Liver (tissue), 9 donors: ENCODE measurements around the gene DNAH2. TPM values are rescaled to one million over a fixed set of nuclear protein-coding genes. Genes with fewer than 3 reads are reported as not detected.

Experiments used
- DNase-seq: peaks from one replicate; pipeline ENCODE4 v3.0.0-alpha.2; 2017; ENCODE audit warnings: low spot score
- H3K27ac ChIP-seq, 2 donors: one replicate each; pipeline ENCODE4 v1.7.0; 2013; ENCODE audit warnings: inconsistent platforms in 2 of 2, low read length in 2 of 2, control low read depth in 1 of 2, low read depth in 1 of 2, mild to moderate bottlenecking in 1 of 2
- H3K27me3 ChIP-seq, 4 donors: one replicate each; pipeline versions ENCODE4 v1.6.1 to v1.7.0; 2013; ENCODE audit warnings: low read length in 3 of 4, inconsistent platforms in 1 of 4, mild to moderate bottlenecking in 1 of 4, moderate library complexity in 1 of 4; ENCODE audit not compliant: control insufficient read depth in 4 of 4, insufficient read depth in 4 of 4
- H3K36me3 ChIP-seq, 4 donors: one replicate each; pipeline versions ENCODE4 v1.6.1 to v1.7.0; 2013; ENCODE audit warnings: low read length in 3 of 4, mild to moderate bottlenecking in 3 of 4, low read depth in 1 of 4, moderate library complexity in 1 of 4; ENCODE audit not compliant: control insufficient read depth in 4 of 4, insufficient read depth in 3 of 4
- H3K4me1 ChIP-seq, 4 donors: one replicate each; pipeline versions ENCODE4 v1.6.1 to v1.7.0; 2013; ENCODE audit warnings: low read length in 3 of 4, mild to moderate bottlenecking in 3 of 4, moderate library complexity in 1 of 4; ENCODE audit not compliant: control insufficient read depth in 4 of 4, insufficient read depth in 4 of 4
- H3K4me3 ChIP-seq, 3 donors: one replicate each; pipeline versions ENCODE4 v1.6.1 to v1.7.0; 2013; ENCODE audit warnings: low read length in 3 of 3, control low read depth in 1 of 3, low read depth in 1 of 3, mild to moderate bottlenecking in 1 of 3
- H3K9ac ChIP-seq, 2 donors: one replicate each; pipeline ENCODE4 v1.7.0; 2013; ENCODE audit warnings: low read length in 2 of 2, mild to moderate bottlenecking in 2 of 2, moderate library complexity in 2 of 2, control low read depth in 1 of 2, low read depth in 1 of 2
- H3K9me3 ChIP-seq, 4 donors: one replicate each; pipeline versions ENCODE4 v1.6.1 to v1.7.0; 2013; ENCODE audit warnings: low read length in 3 of 4; ENCODE audit not compliant: control insufficient read depth in 4 of 4
- FOXA1 ChIP-seq: IDR thresholded peaks from 2 replicates; pipeline ENCODE4 v1.6.1; 2016; ENCODE audit warnings: antibody characterized with exemption
- FOXA2 ChIP-seq: IDR thresholded peaks from 2 replicates; pipeline ENCODE4 v1.6.1; 2016; ENCODE audit warnings: antibody characterized with exemption
- HNF4G ChIP-seq: IDR thresholded peaks from 2 replicates; pipeline ENCODE4 v1.6.1; 2016; ENCODE audit warnings: antibody characterized with exemption
- NR2F2 ChIP-seq: IDR thresholded peaks from 2 replicates; pipeline ENCODE4 v1.6.1; 2016; ENCODE audit warnings: antibody characterized with exemption
- RAD21 ChIP-seq, 2 donors: IDR thresholded peaks; 2 replicates each; pipeline ENCODE4 v1.6.1; 2016; ENCODE audit warnings: antibody characterized with exemption in 2 of 2, mild to moderate bottlenecking in 2 of 2
- RXRA ChIP-seq, 2 donors: IDR thresholded peaks; 2 replicates each; pipeline ENCODE4 v1.6.1; 2017 to 2018; ENCODE audit warnings: antibody characterized with exemption in 2 of 2, mild to moderate bottlenecking in 1 of 2
- SP1 ChIP-seq: IDR thresholded peaks from 2 replicates; pipeline ENCODE4 v1.6.1; 2018; ENCODE audit warnings: antibody characterized with exemption, mild to moderate bottlenecking
- TAF1 ChIP-seq: conservative IDR thresholded peaks from 2 replicates; pipeline ENCODE4 v1.6.1; 2016; ENCODE audit warnings: antibody characterized with exemption, mild to moderate bottlenecking
- YY1 ChIP-seq: IDR thresholded peaks from 2 replicates; pipeline ENCODE4 v1.6.1; 2016; ENCODE audit warnings: antibody characterized with exemption, mild to moderate bottlenecking
- WGBS: extraction: QIAGEN DNeasy Blood & Tissue Kit; methylation state at CpG from one replicate; pipeline ENCODE4 v1.1.7; 2013; 5-methylcytosine and 5-hydroxymethylcytosine counted together
- polyA plus RNA-seq, 2 donors: library from polyadenylated mRNA; stranded (reverse) in 1 of 2; unstranded in 1 of 2; fragments of 200-250 nt in 1 of 2; fragments of >200 nt in 1 of 2; fragmentation: Nextera tagmentation in 1 of 2; extraction: Ambion mirVana in 1 of 2; gene quantifications; one replicate each; pipeline versions ENCODE4 v1.2.1 to v1.2.3, GENCODE V29; 2013 to 2015
- total RNA-seq, 2 donors: library from RNA; depleted of rRNA; stranded (reverse); fragments of >200 nt; gene quantifications; one replicate each; pipeline ENCODE4 v1.2.3, GENCODE V29; 2014
- TF ChIP-seq, protein P1 (sequence below): IDR thresholded peaks from 2 replicates; pipeline ENCODE4 v1.6.1; 2016; ENCODE audit warnings: antibody characterized with exemption
- TF ChIP-seq, protein P2 (sequence below): IDR thresholded peaks from 2 replicates; pipeline ENCODE4 v1.6.1; 2016; ENCODE audit warnings: antibody characterized with exemption
- TF ChIP-seq, protein P3 (sequence below): fragments of 150-350 bp; IDR thresholded peaks from 2 replicates; pipeline ENCODE4 v1.5.1; 2017; ENCODE audit warnings: improper control_type of control experiment, low read depth, low read length; ENCODE audit not compliant: missing input control
- donor health status: healthy.
- donor health status: healthy.
- donor health status: healthy.
- donor health status: healthy.
- donor health status: healthy.

The DNAH2 gene, protein sequence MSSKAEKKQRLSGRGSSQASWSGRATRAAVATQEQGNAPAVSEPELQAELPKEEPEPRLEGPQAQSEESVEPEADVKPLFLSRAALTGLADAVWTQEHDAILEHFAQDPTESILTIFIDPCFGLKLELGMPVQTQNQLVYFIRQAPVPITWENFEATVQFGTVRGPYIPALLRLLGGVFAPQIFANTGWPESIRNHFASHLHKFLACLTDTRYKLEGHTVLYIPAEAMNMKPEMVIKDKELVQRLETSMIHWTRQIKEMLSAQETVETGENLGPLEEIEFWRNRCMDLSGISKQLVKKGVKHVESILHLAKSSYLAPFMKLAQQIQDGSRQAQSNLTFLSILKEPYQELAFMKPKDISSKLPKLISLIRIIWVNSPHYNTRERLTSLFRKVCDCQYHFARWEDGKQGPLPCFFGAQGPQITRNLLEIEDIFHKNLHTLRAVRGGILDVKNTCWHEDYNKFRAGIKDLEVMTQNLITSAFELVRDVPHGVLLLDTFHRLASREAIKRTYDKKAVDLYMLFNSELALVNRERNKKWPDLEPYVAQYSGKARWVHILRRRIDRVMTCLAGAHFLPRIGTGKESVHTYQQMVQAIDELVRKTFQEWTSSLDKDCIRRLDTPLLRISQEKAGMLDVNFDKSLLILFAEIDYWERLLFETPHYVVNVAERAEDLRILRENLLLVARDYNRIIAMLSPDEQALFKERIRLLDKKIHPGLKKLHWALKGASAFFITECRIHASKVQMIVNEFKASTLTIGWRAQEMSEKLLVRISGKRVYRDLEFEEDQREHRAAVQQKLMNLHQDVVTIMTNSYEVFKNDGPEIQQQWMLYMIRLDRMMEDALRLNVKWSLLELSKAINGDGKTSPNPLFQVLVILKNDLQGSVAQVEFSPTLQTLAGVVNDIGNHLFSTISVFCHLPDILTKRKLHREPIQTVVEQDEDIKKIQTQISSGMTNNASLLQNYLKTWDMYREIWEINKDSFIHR (N-terminal part only)
- total RNA-seq: under 1 TPM; under 0.01 to 0.25 TPM
- under 1 TPM; 0.03 to 0.07 TPM for polyA plus RNA-seq

DNA sequence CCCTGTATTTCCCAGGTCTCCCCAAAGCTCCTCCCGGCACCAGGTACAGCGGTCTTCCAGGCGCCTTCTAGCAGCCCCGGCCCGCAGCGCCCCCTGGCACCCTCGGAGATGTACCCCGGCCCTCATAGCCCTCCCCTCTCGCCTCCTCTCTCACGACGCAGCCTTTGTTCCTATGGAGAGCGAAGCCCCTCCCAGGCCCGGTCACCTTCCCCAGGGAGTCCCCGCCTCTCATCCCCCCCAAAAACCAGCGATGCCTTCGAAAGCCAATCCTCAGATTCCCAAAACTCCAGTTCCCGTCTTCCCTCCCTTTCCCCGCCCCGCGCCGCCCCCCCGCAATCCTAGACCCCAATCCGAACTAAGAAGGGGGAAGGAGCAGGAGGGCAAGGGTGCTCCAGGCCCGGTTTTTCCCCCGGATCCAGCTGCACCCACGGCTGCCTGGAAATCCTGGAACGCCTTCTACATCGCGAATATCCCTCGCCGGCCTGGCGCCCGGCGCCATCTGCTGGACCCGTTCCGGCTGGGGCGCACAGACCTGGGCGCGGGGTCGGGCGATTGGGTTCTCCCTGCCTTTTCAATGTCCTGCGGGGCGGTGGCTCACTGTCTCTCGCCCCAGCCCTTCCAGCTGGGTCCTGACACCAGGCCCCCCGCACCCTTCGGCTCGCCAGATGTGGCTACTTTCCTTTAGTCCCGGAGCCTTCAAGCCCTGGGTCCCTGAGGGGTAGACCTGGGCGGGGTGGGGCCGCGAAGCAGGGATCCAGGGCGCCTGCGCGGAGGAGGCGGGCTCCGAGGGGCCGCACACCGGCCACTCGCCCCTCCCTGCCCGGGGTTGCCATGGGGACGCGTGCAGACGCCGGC, at the start of gene DNAH2:
TSS of gene DNAH2 (plus strand) at position 844 of the 855 bp plus-strand sequence. CDS start 1,991 bp downstream, outside the sequence.
- Histone ChIP-seq H3K27me3 (peaks cover 0 to 12% (median 8%) of the 10 kb centered on the region in 4 donors), H3K36me3 (no peaks in the 10 kb centered on the region), H3K9me3 (no peaks in the 10 kb centered on the region)

DNA sequence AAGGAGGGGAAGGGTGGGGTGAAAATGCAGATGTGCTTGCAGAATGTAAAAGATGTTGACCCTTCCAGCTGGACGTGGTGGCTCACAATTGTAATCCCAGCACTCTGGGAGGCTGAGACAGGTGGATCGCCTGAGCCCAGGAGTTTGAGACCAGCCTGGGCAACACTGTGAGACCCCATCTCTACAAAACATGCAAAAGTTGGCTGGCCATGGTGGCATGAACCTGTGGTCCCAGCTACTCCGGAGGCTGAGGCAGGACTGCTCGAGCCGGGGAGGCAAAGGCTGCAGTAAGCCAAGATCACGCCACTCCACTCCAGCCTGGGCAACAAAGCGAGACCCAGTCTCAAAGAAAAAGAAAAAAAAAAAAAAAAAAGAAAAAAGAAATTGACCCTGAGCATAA, 49.1 kb upstream of the DNAH2 start:
- Histone ChIP-seq H3K4me3 (no peak overlapping the region), H3K9ac (no peak overlapping the region), H3K27ac (no peak overlapping the region), H3K36me3 (peaks cover 12 to 51% (median 27%) of the 10 kb centered on the region in 4 donors), H3K9me3 (peaks cover under 1 to 4% (median 3%) of the 10 kb centered on the region in 4 donors), H3K27me3 (no peaks in the 10 kb centered on the region), H3K4me1 (no peaks in the 10 kb centered on the region)
- DNase-seq: no peak
- TF ChIP-seq FOXA2 (no peak), SP1 (no peak), RXRA (IDR thresholded peaks at IDR 0.05) (no peak), YY1 (no peak), NR2F2 (no peak), FOXA1 (no peak), TAF1 (no peak), HNF4G (no peak), RAD21 (IDR thresholded peaks at IDR 0.05) (no peak)
- TF ChIP-seq, protein P1, sequence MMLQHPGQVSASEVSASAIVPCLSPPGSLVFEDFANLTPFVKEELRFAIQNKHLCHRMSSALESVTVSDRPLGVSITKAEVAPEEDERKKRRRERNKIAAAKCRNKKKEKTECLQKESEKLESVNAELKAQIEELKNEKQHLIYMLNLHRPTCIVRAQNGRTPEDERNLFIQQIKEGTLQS: no peak
- TF ChIP-seq, protein P2, sequence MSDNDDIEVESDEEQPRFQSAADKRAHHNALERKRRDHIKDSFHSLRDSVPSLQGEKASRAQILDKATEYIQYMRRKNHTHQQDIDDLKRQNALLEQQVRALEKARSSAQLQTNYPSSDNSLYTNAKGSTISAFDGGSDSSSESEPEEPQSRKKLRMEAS: no peak
- TF ChIP-seq, protein P3, sequence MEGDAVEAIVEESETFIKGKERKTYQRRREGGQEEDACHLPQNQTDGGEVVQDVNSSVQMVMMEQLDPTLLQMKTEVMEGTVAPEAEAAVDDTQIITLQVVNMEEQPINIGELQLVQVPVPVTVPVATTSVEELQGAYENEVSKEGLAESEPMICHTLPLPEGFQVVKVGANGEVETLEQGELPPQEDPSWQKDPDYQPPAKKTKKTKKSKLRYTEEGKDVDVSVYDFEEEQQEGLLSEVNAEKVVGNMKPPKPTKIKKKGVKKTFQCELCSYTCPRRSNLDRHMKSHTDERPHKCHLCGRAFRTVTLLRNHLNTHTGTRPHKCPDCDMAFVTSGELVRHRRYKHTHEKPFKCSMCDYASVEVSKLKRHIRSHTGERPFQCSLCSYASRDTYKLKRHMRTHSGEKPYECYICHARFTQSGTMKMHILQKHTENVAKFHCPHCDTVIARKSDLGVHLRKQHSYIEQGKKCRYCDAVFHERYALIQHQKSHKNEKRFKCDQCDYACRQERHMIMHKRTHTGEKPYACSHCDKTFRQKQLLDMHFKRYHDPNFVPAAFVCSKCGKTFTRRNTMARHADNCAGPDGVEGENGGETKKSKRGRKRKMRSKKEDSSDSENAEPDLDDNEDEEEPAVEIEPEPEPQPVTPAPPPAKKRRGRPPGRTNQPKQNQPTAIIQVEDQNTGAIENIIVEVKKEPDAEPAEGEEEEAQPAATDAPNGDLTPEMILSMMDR: no peak
- 97% methylated on average over 7 of the region's 7 CpGs for WGBS

More for the DNA sequence above, at the start of gene DNAH2:
- H3K4me1 ChIP-seq: peaks cover 3 to 14% (median 10%) of the 10 kb centered on the region in 4 donors
- no peak within 1 kb of the TSS for H3K27ac ChIP-seq
- DNase-seq: peak; percentile 66
- H3K9ac ChIP-seq: no peak within 1 kb of the TSS
- peak; percentile 38 for TF ChIP-seq SP1
- TF ChIP-seq, protein P3: peak; percentile 29
- peak; percentile 59 to 66 for TF ChIP-seq RAD21 (IDR thresholded peaks at IDR 0.05)
- TF ChIP-seq, protein P2: no peak
- peak within 1 kb of the TSS in 1 of 3 donors; percentile 45 for H3K4me3 ChIP-seq
- 2% methylated on average over 64 of the region's 64 CpGs for WGBS
